ENCODE data around the gene DACT2. TPM values are rescaled to one million over a fixed set of nuclear protein-coding genes. Genes with fewer than 3 reads are reported as not detected.

The DACT2 gene
- total and polyA plus RNA-seq, 2 of the 8 experiments (the other 6 are each of a cell fraction or from before 2014, with no cell fraction given): 2.9 to 3.1 TPM

- Histone ChIP-seq H4K8ac (ENCODE audit: extremely low read depth, insufficient read depth, low read length) (no peak overlapping the region), H3K9me3 (ENCODE audit: insufficient read depth in 2 of 2, low read depth in 1 of 2, low read length in 1 of 2) (peaks cover 0 to 4% of the 10 kb centered on the region in 2 experiments; a peak in 1 of 4 replicates), H3K4me1 (replicated peaks in 1 of 4; ENCODE audit: control insufficient read depth in 3 of 4, insufficient read depth in 4 of 4, low read length in 3 of 4) (peaks cover 0 to 3% (median 0%) of the 10 kb centered on the region in 4 experiments; a peak in 1 of 7 replicates), H2BK20ac (ENCODE audit: low read length) (no peak overlapping the region), H2AFZ (ENCODE audit: low read length) (no peak overlapping the region), H3K14ac (ENCODE audit: insufficient read length) (no peak overlapping the region), H2BK5ac (ENCODE audit: low read depth, low read length) (no peak overlapping the region), H4K91ac (replicated peaks; ENCODE audit: insufficient read length, low read length) (no peak overlapping the region), H3K27me3 (replicated peaks in 1 of 4; ENCODE audit: control insufficient read depth in 3 of 4, extremely low read depth in 1 of 4, insufficient read depth in 3 of 4, low read length in 3 of 4) (no peaks in the 10 kb centered on the region), H4K5ac (ENCODE audit: insufficient read length, low read depth, low read length) (no peak overlapping the region), H3K4ac (replicated peaks; ENCODE audit: insufficient read length, low read depth, low read length) (no peak overlapping the region), H3K9ac (replicated peaks in 1 of 4; ENCODE audit: extremely low read depth in 1 of 4, low read depth in 3 of 4, low read length in 3 of 4) (no peak overlapping the region), H2BK120ac (replicated peaks; ENCODE audit: low read depth, low read length) (no peak overlapping the region), H3K23ac (ENCODE audit: insufficient read length) (no peak overlapping the region), H3K4me3 (ENCODE audit: extremely low read depth in 1 of 4, insufficient read depth in 2 of 4, low read depth in 3 of 4, low read length in 4 of 4) (no peak overlapping the region), H3K18ac (ENCODE audit: extremely low read depth, low read length) (no peak overlapping the region), H3K36me3 (ENCODE audit: control insufficient read depth in 2 of 4, insufficient read depth in 4 of 4, low read length in 3 of 4) (no peaks in the 10 kb centered on the region; a peak in 1 of 8 replicates), H3K56ac (replicated peaks; ENCODE audit: insufficient read length, low read depth, low read length) (no peak overlapping the region), H4K20me1 (replicated peaks in 1 of 2; ENCODE audit: control insufficient read depth in 1 of 2, insufficient read depth in 2 of 2, low read length in 2 of 2) (no peaks in the 10 kb centered on the region), H2AK5ac (ENCODE audit: low read depth, low read length) (no peak overlapping the region), H3K79me2 (ENCODE audit: control insufficient read depth in 1 of 2, insufficient read depth in 2 of 2, low read length in 2 of 2) (no peaks in the 10 kb centered on the region), H3K4me2 (ENCODE audit: insufficient read depth in 1 of 2, low read depth in 2 of 2, low read length in 2 of 2) (no peak overlapping the region), H2BK12ac (ENCODE audit: low read depth, low read length) (no peak overlapping the region), H2BK15ac (ENCODE audit: low read length) (no peak overlapping the region), H3K27ac (ENCODE audit: low read depth, low read length) (no peak overlapping the region), H3K79me1 (ENCODE audit: low read depth, low read length) (no peaks in the 10 kb centered on the region), H3K23me2 (ENCODE audit: low read depth, low read length) (no peaks in the 10 kb centered on the region)
- WGBS, 2 experiments (ENCODE audit: extremely low coverage in 1 of 2, insufficient coverage in 1 of 2, insufficient read length in 1 of 2, insufficient replicate concordance in 2 of 2, low coverage in 1 of 2, low lambda C conversion rate in 2 of 2, missing lambda C conversion rate in 1 of 2): 93% methylated on average over 10 of the region's 10 CpGs; no CpG with 5 or more reads in 1 of the 2 experiments
- FAIRE-seq (no peak), DNase-seq (ENCODE audit: low read depth in 1 of 2, low spot score in 2 of 2) (no peak)
- CTCF ChIA-PET (ENCODE audit: partially characterized antibody): interaction anchor here (1.3 to 1.7 kb wide), 2 partner anchors 7 to 161 kb away, joined by 4 read pairs; no protein-coding TSS in a partner anchor
- POLR2A ChIA-PET (ENCODE audit: partially characterized antibody): no interaction called here
- TF ChIP-seq YY1 (IDR thresholded peaks at IDR 0.05; ENCODE audit: low read depth, low read length) (no peak), SIRT6 (IDR thresholded peaks at IDR 0.05; ENCODE audit: low read length) (no peak), HDAC6 (IDR thresholded peaks at IDR 0.05; ENCODE audit: low read depth, low read length) (no peak), GABPA (IDR thresholded peaks at IDR 0.05; ENCODE audit: borderline replicate concordance, insufficient read depth, low read length) (no peak), TCF12 (IDR thresholded peaks at IDR 0.05; ENCODE audit: low read depth, low read length) (no peak), NRF1 (IDR thresholded peaks at IDR 0.05; ENCODE audit: low read depth, low read length) (no peak), E2F6 (IDR thresholded peaks at IDR 0.05) (no peak), BCL11A (IDR thresholded peaks at IDR 0.05; ENCODE audit: low read depth in 2 of 2, low read length in 2 of 2) (no peak), ATF2 (IDR thresholded peaks at IDR 0.05; ENCODE audit: low read length) (no peak), EZH2 (IDR thresholded peaks at IDR 0.05; ENCODE audit: low read depth, low read length, severe bottlenecking) (no peak), CBX5 (IDR thresholded peaks at IDR 0.05; ENCODE audit: low read depth, low read length) (no peak)
These were observed 42.9 kb upstream of the DACT2 start for GRCh38 chr6:168362276-168362990.
